Keratinocyte (primary cell): Measurements from ENCODE around the gene HOXB9. TPM values are rescaled to one million over a fixed set of nuclear protein-coding genes. Genes with fewer than 3 reads are reported as not detected.
A peak's percentile ranks its signal among the peaks of the same experiment; 100 is the strongest.

ENCODE experiments used
- DNase-seq: peaks from one replicate; pipeline ENCODE4 v3.0.0-alpha.2; 2011; ENCODE audit warnings: low read depth, missing footprints, low spot score
- FAIRE-seq: peaks from 2 replicates; lab custom pipeline; 2011; peaks lifted over from hg19 to GRCh38; lab: Jason Lieb, UNC
- H2AFZ ChIP-seq: 2 replicates; pipeline ENCODE4 v1.6.0; 2012; ENCODE audit warnings: low read length, control low read depth, inconsistent platforms; ENCODE audit not compliant: control insufficient read depth
- H3K27ac ChIP-seq: 2 replicates; pipeline ENCODE4 v1.5.1; 2011; ENCODE audit warnings: low read length; ENCODE audit not compliant: control insufficient read depth, insufficient read depth
- H3K27me3 ChIP-seq: 3 replicates; pipeline ENCODE4 v1.6.0; 2011; ENCODE audit warnings: low read length; ENCODE audit not compliant: control insufficient read depth, insufficient read depth; ENCODE audit errors: extremely low read depth
- H3K36me3 ChIP-seq, 2 experiments: 2 replicates in 1 of 2; 3 replicates in 1 of 2; pipeline ENCODE4 v1.5.1; 2011; ENCODE audit warnings: low read length in 2 of 2, mild to moderate bottlenecking in 1 of 2; ENCODE audit not compliant: control insufficient read depth in 2 of 2, insufficient read depth in 2 of 2; ENCODE audit errors: extremely low read depth in 1 of 2
- H3K4me1 ChIP-seq: 3 replicates; pipeline ENCODE4 v1.5.1; 2011; ENCODE audit warnings: low read length; ENCODE audit not compliant: control insufficient read depth, insufficient read depth; ENCODE audit errors: extremely low read depth
- H3K4me2 ChIP-seq: 3 replicates; pipeline ENCODE4 v1.6.0; 2011; ENCODE audit warnings: low read depth, low read length; ENCODE audit not compliant: control insufficient read depth, insufficient read depth; ENCODE audit errors: extremely low read depth
- H3K4me3 ChIP-seq, 3 experiments: fragments of 200-600 bp in 1 of 3; sonication (generic) in 1 of 3; 2 replicates in 2 of 3; 3 replicates in 1 of 3; pipeline ENCODE4 v1.5.1; 2011 to 2016; ENCODE audit warnings: low read length in 3 of 3, mild to moderate bottlenecking in 3 of 3, control low read depth in 2 of 3, inconsistent platforms in 1 of 3, low read depth in 1 of 3, mixed read lengths in 1 of 3, mixed run types in 1 of 3, moderate library complexity in 1 of 3; ENCODE audit not compliant: control insufficient read depth in 2 of 3, insufficient read depth in 2 of 3; ENCODE audit errors: extremely low read depth in 1 of 3
- H3K79me2 ChIP-seq: 2 replicates; pipeline ENCODE4 v1.6.0; 2012; ENCODE audit warnings: low read length; ENCODE audit not compliant: control insufficient read depth, insufficient read depth
- H3K9ac ChIP-seq: 3 replicates; pipeline ENCODE4 v1.6.0; 2011; ENCODE audit warnings: low read length; ENCODE audit not compliant: control insufficient read depth, insufficient read depth; ENCODE audit errors: extremely low read depth
- H3K9me1 ChIP-seq: 3 replicates; pipeline ENCODE4 v1.6.0; 2011; ENCODE audit warnings: low read length; ENCODE audit not compliant: control insufficient read depth, insufficient read depth; ENCODE audit errors: extremely low read depth
- H3K9me3 ChIP-seq: 2 replicates; pipeline ENCODE4 v1.5.1; 2012; ENCODE audit warnings: low read depth, low read length; ENCODE audit not compliant: control insufficient read depth
- H4K20me1 ChIP-seq: 3 replicates; pipeline ENCODE4 v1.6.0; 2011; ENCODE audit warnings: low read length; ENCODE audit not compliant: control insufficient read depth, insufficient read depth; ENCODE audit errors: extremely low read depth
- EZH2 ChIP-seq: IDR thresholded peaks from one replicate; pipeline ENCODE4 v1.6.1; 2012; ENCODE audit warnings: inconsistent platforms, mild to moderate bottlenecking, low read length, moderate library complexity
- dilution Hi-C: fragments of 300-500 bp; cut with MboI; formaldehyde crosslinking; loops from one replicate; pipeline ENCODE4 v1.7.0; 2020; ENCODE audit warnings: low sequenced_read_pairs; ENCODE audit not compliant: extremely low pct_ligation_motif_present
- polyA plus RNA-seq, 5 experiments: library from polyadenylated mRNA; depleted of rRNA in 3 of 5; stranded (reverse) in 3 of 5; stranded (forward) in 1 of 5; unstranded in 1 of 5; fragments of >200 nt; gene quantifications; 1 replicate in 1 of 5; 2 replicates in 3 of 5; 3 replicates in 1 of 5; pipeline versions ENCODE4 v1.2.1 to v1.2.3, GENCODE V29; 2011 to 2012; ENCODE audit warnings: missing spikeins in 2 of 5, low read depth in 1 of 5, low replicate concordance in 1 of 5
- TF ChIP-seq, protein P1 (sequence below), 3 experiments: IDR thresholded peaks in 1 of 3; conservative IDR thresholded peaks in 1 of 3; optimal IDR thresholded peaks in 1 of 3; 2 replicates in 2 of 3; 3 replicates in 1 of 3; pipeline versions ENCODE3 to v1.5.1; 2011; ENCODE audit warnings: low read length in 3 of 3, mild to moderate bottlenecking in 3 of 3, moderate library complexity in 2 of 3, control low read depth in 1 of 3, inconsistent platforms in 1 of 3; ENCODE audit not compliant: insufficient read depth in 2 of 3; ENCODE audit errors: extremely low read depth in 1 of 3

Gene HOXB9
- polyA plus RNA-seq, 1 donor (not counting 4 experiments of a cell fraction or from before 2014, with no cell fraction given) = 0.03 TPM

GRCh38 chr17:48633266-48633677 is 7.1 kb upstream of the HOXB9 start:
- Histone ChIP-seq H3K79me2 (no peaks in the 10 kb centered on the region), H3K9ac (no peak overlapping the region), H3K4me1 (no peaks in the 10 kb centered on the region), H3K4me2 (no peak overlapping the region), H2AFZ (no peak overlapping the region), H3K36me3 (no peaks in the 10 kb centered on the region), H3K27me3 (peaks cover 100% of the 10 kb centered on the region), H3K9me1 (no peaks in the 10 kb centered on the region), H3K9me3 (no peaks in the 10 kb centered on the region), H4K20me1 (peaks cover 9% of the 10 kb centered on the region), H3K4me3 (no peak overlapping the region), H3K27ac (no peak overlapping the region)
- TF ChIP-seq, protein P1, sequence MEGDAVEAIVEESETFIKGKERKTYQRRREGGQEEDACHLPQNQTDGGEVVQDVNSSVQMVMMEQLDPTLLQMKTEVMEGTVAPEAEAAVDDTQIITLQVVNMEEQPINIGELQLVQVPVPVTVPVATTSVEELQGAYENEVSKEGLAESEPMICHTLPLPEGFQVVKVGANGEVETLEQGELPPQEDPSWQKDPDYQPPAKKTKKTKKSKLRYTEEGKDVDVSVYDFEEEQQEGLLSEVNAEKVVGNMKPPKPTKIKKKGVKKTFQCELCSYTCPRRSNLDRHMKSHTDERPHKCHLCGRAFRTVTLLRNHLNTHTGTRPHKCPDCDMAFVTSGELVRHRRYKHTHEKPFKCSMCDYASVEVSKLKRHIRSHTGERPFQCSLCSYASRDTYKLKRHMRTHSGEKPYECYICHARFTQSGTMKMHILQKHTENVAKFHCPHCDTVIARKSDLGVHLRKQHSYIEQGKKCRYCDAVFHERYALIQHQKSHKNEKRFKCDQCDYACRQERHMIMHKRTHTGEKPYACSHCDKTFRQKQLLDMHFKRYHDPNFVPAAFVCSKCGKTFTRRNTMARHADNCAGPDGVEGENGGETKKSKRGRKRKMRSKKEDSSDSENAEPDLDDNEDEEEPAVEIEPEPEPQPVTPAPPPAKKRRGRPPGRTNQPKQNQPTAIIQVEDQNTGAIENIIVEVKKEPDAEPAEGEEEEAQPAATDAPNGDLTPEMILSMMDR (optimal IDR thresholded peaks at IDR 0.05 in 1 of 3, IDR thresholded peaks at IDR 0.05 in 1 of 3, conservative IDR thresholded peaks at IDR 0.05 in 1 of 3; ENCODE audit: extremely low read depth in 1 of 3, insufficient read depth in 2 of 3, low read length in 3 of 3) = no peak
- peak; percentile 98 for TF ChIP-seq EZH2
- DNase-seq = no peak
- FAIRE-seq = no peak
- dilution Hi-C loops = no loop called here

- no peak for TF ChIP-seq EZH2
- TF ChIP-seq, protein P1 (optimal IDR thresholded peaks at IDR 0.05 in 1 of 3, IDR thresholded peaks at IDR 0.05 in 1 of 3, conservative IDR thresholded peaks at IDR 0.05 in 1 of 3; ENCODE audit: extremely low read depth in 1 of 3, insufficient read depth in 2 of 3, low read length in 3 of 3) = no peak
- H3K4me3 ChIP-seq = no peak overlapping the region
- H2AFZ ChIP-seq = no peak overlapping the region
- no peak overlapping the region for H3K4me2 ChIP-seq
- H3K9me3 ChIP-seq = no peaks in the 10 kb centered on the region
- H3K79me2 ChIP-seq = no peaks in the 10 kb centered on the region
- FAIRE-seq (no peak), DNase-seq (no peak)
- H3K36me3 ChIP-seq = no peaks in the 10 kb centered on the region
- no peaks in the 10 kb centered on the region for H3K9me1 ChIP-seq
- peaks cover 9% of the 10 kb centered on the region for H4K20me1 ChIP-seq
- H3K27me3 ChIP-seq = peaks cover 100% of the 10 kb centered on the region
- no peak overlapping the region for H3K27ac ChIP-seq
- no peaks in the 10 kb centered on the region for H3K4me1 ChIP-seq
- H3K9ac ChIP-seq = no peak overlapping the region
- dilution Hi-C loops = no loop called here
Measured at GRCh38 chr17:48632579-48633265, 6.6 kb upstream of the HOXB9 start.
